NT2/D1 (cell line): ENCODE data around the gene SCN3B.

Experiments used
- YY1 ChIP-seq: IDR thresholded peaks from 2 replicates; pipeline ENCODE4 v1.6.1; 2011; ENCODE audit not compliant: insufficient read length, insufficient read depth
- ZNF274 ChIP-seq: IDR thresholded peaks from 2 replicates; pipeline ENCODE4 v1.6.1; 2011; ENCODE audit warnings: mild to moderate bottlenecking, low read depth, low read length

DNA sequence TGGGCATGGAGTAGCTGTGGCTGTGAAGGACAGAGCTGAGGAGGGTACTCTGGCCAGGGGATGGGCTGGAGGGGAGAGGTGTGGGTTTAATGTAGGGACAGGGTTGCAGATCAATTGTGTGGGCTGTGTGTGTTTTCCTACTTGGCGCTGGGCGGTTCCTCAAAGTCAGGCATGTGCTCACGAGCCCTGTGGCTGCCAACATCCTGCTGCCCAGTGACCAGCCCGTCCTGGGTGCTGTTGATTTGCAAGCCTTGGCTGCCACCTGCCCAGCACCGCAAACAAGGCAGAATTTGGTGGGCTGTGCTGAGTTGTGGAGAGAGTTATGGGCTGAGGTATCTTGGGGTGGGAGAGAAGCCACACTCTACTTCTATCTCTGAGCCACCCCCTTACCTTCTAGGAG is 69.2 kb downstream of the SCN3B start:
- TF ChIP-seq YY1 = no peak
- TF ChIP-seq ZNF274 = no peak
